OCI-LY7 (cell line): ENCODE data around the gene SEMA7A. TPM values are rescaled to one million over a fixed set of nuclear protein-coding genes. Genes with fewer than 3 reads are reported as not detected.

Source experiments
- BruUV-seq: library from RNA; stranded (reverse); fragments of 400-500 nt; replicated peaks from 2 replicates; lab custom pipeline; 2021; lab: Mats Ljungman, UMichigan
- CTCF ChIA-PET: fragments of 300-600 bp; sonication (Branson Sonifier 250); formaldehyde crosslinking; loops from one replicate; lab custom pipeline; 2022; ENCODE audit warnings: antibody characterized with exemption; ENCODE audit not compliant: unreplicated experiment; lab: Charles Lee
- POLR2A ChIA-PET: fragments of 300-600 bp; sonication (Branson Sonifier 250); formaldehyde crosslinking; loops from one replicate; lab custom pipeline; 2022; ENCODE audit warnings: antibody characterized with exemption; lab: Charles Lee
- DNase-seq: peaks from one replicate; pipeline ENCODE4 v3.0.0-alpha.2; 2015; ENCODE audit warnings: low spot score
- H2AFZ ChIP-seq: fragments of 200-600 bp; sonication (generic), shearing (Covaris generic); 2 replicates; pipeline ENCODE4 v1.6.1; 2014; ENCODE audit warnings: mild to moderate bottlenecking, antibody characterized with exemption, low read length, moderate library complexity
- H3K27ac ChIP-seq: fragments of 200-600 bp; sonication (generic); 2 replicates; pipeline ENCODE4 v1.5.1; 2014; ENCODE audit warnings: mixed run types, low read depth, mild to moderate bottlenecking, moderate library complexity, low read length, inconsistent platforms; ENCODE audit not compliant: poor library complexity, severe bottlenecking
- H3K36me3 ChIP-seq: fragments of 200-600 bp; sonication (generic); 2 replicates; pipeline ENCODE4 v1.6.1; 2014; ENCODE audit warnings: mild to moderate bottlenecking, antibody characterized with exemption, low read length, moderate library complexity, mixed read lengths; ENCODE audit not compliant: insufficient read depth
- H3K4me1 ChIP-seq: fragments of 200-600 bp; sonication (generic); 2 replicates; pipeline ENCODE4 v1.5.1; 2014; ENCODE audit warnings: mild to moderate bottlenecking, low read length; ENCODE audit not compliant: insufficient read depth, poor library complexity, severe bottlenecking
- H3K4me2 ChIP-seq: fragments of 200-600 bp; sonication (generic); 2 replicates; pipeline ENCODE4 v1.6.1; 2014; ENCODE audit warnings: mild to moderate bottlenecking, low read length
- H3K4me3 ChIP-seq: fragments of 200-600 bp; sonication (generic); 2 replicates; pipeline ENCODE4 v1.5.1; 2014; ENCODE audit warnings: mild to moderate bottlenecking, low read depth, low read length; ENCODE audit not compliant: poor library complexity, severe bottlenecking
- H3K79me2 ChIP-seq: fragments of 200-600 bp; sonication (generic); 2 replicates; pipeline ENCODE4 v1.6.1; 2016; ENCODE audit warnings: low read depth, mild to moderate bottlenecking, low read length, moderate library complexity, mixed read lengths; ENCODE audit not compliant: insufficient read depth
- H3K9me2 ChIP-seq: fragments of 200-600 bp; sonication (generic); 2 replicates; pipeline ENCODE4 v1.6.1; 2016; ENCODE audit warnings: mild to moderate bottlenecking, low read length, mixed read lengths; ENCODE audit not compliant: insufficient read depth
- H3K9me3 ChIP-seq: fragments of 200-600 bp; sonication (generic); 2 replicates; pipeline ENCODE4 v1.6.1; 2014; ENCODE audit warnings: mild to moderate bottlenecking, mixed run types, low read length, mixed read lengths
- H4K20me1 ChIP-seq: fragments of 200-600 bp; sonication (generic); 2 replicates; pipeline ENCODE4 v1.6.1; 2014; ENCODE audit warnings: mild to moderate bottlenecking, antibody characterized with exemption, low read length, moderate library complexity, mixed read lengths; ENCODE audit not compliant: insufficient read depth
- CTCF ChIP-seq: fragments of 200-600 bp; sonication (generic); conservative IDR thresholded peaks from 2 replicates; pipeline ENCODE4 v1.5.1; 2014; ENCODE audit warnings: mild to moderate bottlenecking, antibody characterized with exemption, low read length, moderate library complexity, mixed read lengths
- EZH2phosphoT487 ChIP-seq: fragments of 200-600 bp; sonication (generic); IDR thresholded peaks from 2 replicates; pipeline ENCODE4 v1.6.1; 2018; ENCODE audit warnings: low read depth, borderline replicate concordance, mild to moderate bottlenecking, mixed run types, antibody characterized with exemption, low read length, moderate library complexity, mixed read lengths
- intact Hi-C: fragments of 100-400 bp; cut with micrococcal nuclease; formaldehyde crosslinking; loops from one replicate; pipeline ENCODE4 v1.10.0; 2022; ENCODE audit not compliant: unreplicated experiment
- total RNA-seq, 2 experiments: library from RNA; depleted of rRNA in 1 of 2; stranded (reverse); fragments of >200 nt in 1 of 2; shearing (Covaris generic) in 1 of 2; gene quantifications; 2 replicates each; pipeline ENCODE4 v1.2.3, GENCODE V29; 2014 to 2022

SEMA7A gene
- total RNA-seq, 2 experiments from 2014 or later, result 0.06 to 1.0 TPM

DNA sequence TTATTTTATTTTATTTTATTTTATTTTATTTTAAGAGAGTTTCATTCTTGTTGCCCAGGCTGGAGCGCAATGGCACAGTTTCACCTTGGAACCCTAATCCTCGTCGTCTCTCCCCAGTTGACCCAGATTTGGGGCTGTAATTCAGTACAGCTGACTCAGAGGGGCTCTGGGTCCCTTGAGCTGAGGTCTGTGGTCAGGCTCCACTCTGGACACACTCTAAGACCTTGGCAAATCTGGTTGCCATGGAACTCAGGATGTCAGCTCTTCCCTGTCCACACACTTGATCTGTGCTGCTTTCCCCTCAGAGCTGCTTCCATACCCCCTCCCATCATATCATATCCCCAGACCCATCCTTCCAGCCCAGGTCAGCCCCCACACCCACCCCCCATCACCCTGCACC lies 65.6 kb downstream of the SEMA7A start:
- H3K36me3 ChIP-seq, result no peaks in the 10 kb centered on the region
- no peak overlapping the region for H3K4me2 ChIP-seq
- ChIA-PET POLR2A (no interaction called here), CTCF (interaction anchor here (0.6 kb wide), 1 partner anchor 28 kb away, joined by 3 read pairs; no protein-coding TSS in a partner anchor)
- H3K79me2 ChIP-seq, result no peaks in the 10 kb centered on the region
- no peaks in the 10 kb centered on the region for H3K4me1 ChIP-seq
- BruUV-seq, result no TSS peak
- no peak overlapping the region for H3K27ac ChIP-seq
- H3K9me3 ChIP-seq, result no peaks in the 10 kb centered on the region
- DNase-seq, result no peak
- H2AFZ ChIP-seq, result no peak overlapping the region
- no peak for TF ChIP-seq CTCF
- TF ChIP-seq EZH2phosphoT487, result no peak
- intact Hi-C loops, result no loop called here
- no peaks in the 10 kb centered on the region for H3K9me2 ChIP-seq
- H4K20me1 ChIP-seq, result no peaks in the 10 kb centered on the region
- no peak overlapping the region for H3K4me3 ChIP-seq

DNA sequence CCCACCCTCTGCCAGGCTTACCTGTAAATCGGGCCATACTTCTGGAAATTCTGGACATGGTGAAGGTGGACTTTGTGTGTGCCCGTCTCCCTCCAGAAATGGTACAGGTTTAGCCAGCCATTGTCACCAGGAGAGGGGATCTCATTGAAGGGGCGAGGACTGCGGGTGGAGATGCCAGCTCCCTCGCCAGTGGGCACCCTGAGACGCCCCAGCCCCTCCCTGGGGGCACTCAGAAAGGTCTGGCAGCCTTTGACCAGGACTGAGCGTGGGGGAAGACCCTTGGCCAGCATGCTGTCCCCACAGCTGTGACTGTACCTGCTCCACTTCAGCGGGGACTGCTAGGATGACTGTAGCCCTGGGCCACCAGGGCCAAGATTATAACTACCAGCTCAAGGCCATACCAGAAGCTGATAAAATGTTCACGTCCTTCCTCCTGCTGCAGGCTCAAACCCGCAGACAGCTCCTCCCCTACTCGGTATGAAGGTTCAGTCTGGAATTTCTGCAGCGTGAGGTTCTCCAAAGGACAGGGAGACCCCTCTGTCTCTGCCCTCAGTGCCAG lies 66.4 kb downstream of the SEMA7A start, which contains the start of gene CYP11A1:
Gene CYP11A1 (minus strand): TSS at position 351 of the 559 bp plus-strand sequence. CDS start 61 bp downstream, at position 290.
- Histone ChIP-seq H3K4me3 (no peak within 1 kb of the TSS), H3K9me2 (no peaks in the 10 kb centered on the region), H3K9me3 (no peaks in the 10 kb centered on the region), H3K27ac (no peak within 1 kb of the TSS), H3K36me3 (no peaks in the 10 kb centered on the region), H3K4me1 (no peaks in the 10 kb centered on the region), H2AFZ (no peak within 1 kb of the TSS), H3K4me2 (no peak within 1 kb of the TSS), H3K79me2 (no peaks in the 10 kb centered on the region), H4K20me1 (no peaks in the 10 kb centered on the region)
- CTCF ChIA-PET, result no interaction called here
- no TSS peak for BruUV-seq
- TF ChIP-seq CTCF, result no peak
- TF ChIP-seq EZH2phosphoT487, result no peak
- intact Hi-C loops, result no loop called here
- no peak for DNase-seq
- POLR2A ChIA-PET, result no interaction called here
